ENCODE data around the gene OXLD1.

DNA sequence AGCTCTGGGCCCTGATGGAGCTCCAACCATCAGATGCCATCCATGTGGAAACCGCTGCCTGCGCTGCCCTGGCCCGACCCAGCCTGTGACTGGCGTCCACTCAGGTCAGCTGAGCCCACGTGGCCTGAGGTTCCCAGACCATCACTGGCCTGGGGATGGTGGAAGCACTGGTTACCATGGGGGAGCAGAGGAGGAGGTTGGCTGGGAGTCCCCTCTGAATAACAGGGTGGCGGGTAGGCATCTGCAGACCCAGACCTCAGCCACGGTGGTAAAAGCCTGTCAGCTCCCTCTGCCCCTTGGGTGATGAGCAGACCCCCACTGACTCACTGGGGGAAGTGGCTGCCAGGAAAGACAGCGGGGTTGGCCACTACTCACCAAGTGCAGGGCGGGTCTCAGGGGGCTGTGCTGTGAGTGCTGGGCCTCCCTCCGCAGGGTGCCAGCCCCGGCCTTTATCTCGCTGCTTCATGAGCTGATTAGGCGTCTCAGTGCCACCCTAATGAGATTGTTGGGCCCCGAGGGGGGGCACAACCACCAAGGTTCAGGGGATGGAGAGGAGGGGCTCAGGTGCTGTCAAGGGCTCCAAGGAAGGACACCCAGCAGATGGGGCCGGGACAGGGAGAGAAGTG lies 10.2 kb downstream of the OXLD1 start, which contains the start of gene PDE6G:
- TF ChIP-seq, protein P1, sequence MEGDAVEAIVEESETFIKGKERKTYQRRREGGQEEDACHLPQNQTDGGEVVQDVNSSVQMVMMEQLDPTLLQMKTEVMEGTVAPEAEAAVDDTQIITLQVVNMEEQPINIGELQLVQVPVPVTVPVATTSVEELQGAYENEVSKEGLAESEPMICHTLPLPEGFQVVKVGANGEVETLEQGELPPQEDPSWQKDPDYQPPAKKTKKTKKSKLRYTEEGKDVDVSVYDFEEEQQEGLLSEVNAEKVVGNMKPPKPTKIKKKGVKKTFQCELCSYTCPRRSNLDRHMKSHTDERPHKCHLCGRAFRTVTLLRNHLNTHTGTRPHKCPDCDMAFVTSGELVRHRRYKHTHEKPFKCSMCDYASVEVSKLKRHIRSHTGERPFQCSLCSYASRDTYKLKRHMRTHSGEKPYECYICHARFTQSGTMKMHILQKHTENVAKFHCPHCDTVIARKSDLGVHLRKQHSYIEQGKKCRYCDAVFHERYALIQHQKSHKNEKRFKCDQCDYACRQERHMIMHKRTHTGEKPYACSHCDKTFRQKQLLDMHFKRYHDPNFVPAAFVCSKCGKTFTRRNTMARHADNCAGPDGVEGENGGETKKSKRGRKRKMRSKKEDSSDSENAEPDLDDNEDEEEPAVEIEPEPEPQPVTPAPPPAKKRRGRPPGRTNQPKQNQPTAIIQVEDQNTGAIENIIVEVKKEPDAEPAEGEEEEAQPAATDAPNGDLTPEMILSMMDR (IDR thresholded peaks at IDR 0.05) = no peak
- TF ChIP-seq EP300 (IDR thresholded peaks at IDR 0.05) (no peak), POLR2A (IDR thresholded peaks at IDR 0.05) (no peak), POLR2AphosphoS5 (IDR thresholded peaks at IDR 0.05) (no peak)
